Trophoblast cell (in vitro differentiated cells and primary cell): ENCODE results near the gene ASB13.

ENCODE experiments used
- DNase-seq, 2 donors: peaks; one replicate each; pipeline ENCODE4 v3.0.0-alpha.2; 2016
- H2AFZ ChIP-seq: 2 replicates; pipeline ENCODE4 v1.6.1; 2013; ENCODE audit warnings: low read length, moderate library complexity, mild to moderate bottlenecking; ENCODE audit not compliant: insufficient read depth, poor library complexity
- H2AK5ac ChIP-seq: 2 replicates; pipeline ENCODE4 v1.6.1; 2013; ENCODE audit warnings: mild to moderate bottlenecking, low read length
- H2BK120ac ChIP-seq: 2 replicates; pipeline ENCODE4 v1.6.1; 2013; ENCODE audit warnings: low read length, mild to moderate bottlenecking, moderate library complexity; ENCODE audit not compliant: insufficient read depth, poor library complexity
- H2BK12ac ChIP-seq: 2 replicates; pipeline ENCODE4 v1.6.1; 2013; ENCODE audit warnings: mild to moderate bottlenecking, low read length, moderate library complexity
- H2BK5ac ChIP-seq: 2 replicates; pipeline ENCODE4 v1.6.1; 2013; ENCODE audit warnings: low read length, low read depth, moderate library complexity, mild to moderate bottlenecking; ENCODE audit not compliant: poor library complexity
- H3K14ac ChIP-seq: 2 replicates; pipeline ENCODE4 v1.6.1; 2013; ENCODE audit warnings: mild to moderate bottlenecking, low read length
- H3K18ac ChIP-seq: 2 replicates; pipeline ENCODE4 v1.6.1; 2013; ENCODE audit warnings: mild to moderate bottlenecking, low read length
- H3K23ac ChIP-seq: 2 replicates; pipeline ENCODE4 v1.6.1; 2013; ENCODE audit warnings: low read length
- H3K27ac ChIP-seq: 2 replicates; pipeline ENCODE4 v1.5.1; 2013; ENCODE audit warnings: low read depth, mild to moderate bottlenecking, inconsistent platforms, low read length, moderate library complexity
- H3K27me3 ChIP-seq: 2 replicates; pipeline ENCODE4 v1.6.1; 2013; ENCODE audit warnings: inconsistent platforms, mild to moderate bottlenecking, low read length, moderate library complexity; ENCODE audit not compliant: insufficient read depth
- H3K36me3 ChIP-seq, 2 experiments: 1 replicate in 1 of 2; 2 replicates in 1 of 2; pipeline ENCODE4 v1.6.1; 2013; ENCODE audit warnings: low read length in 2 of 2, mild to moderate bottlenecking in 2 of 2, moderate library complexity in 1 of 2; ENCODE audit not compliant: insufficient read depth in 2 of 2, control insufficient read depth in 1 of 2
- H3K4ac ChIP-seq: 2 replicates; pipeline ENCODE4 v1.6.1; 2013; ENCODE audit warnings: low read depth, mild to moderate bottlenecking, low read length, moderate library complexity
- H3K4me1 ChIP-seq, 2 experiments: 1 replicate in 1 of 2; 2 replicates in 1 of 2; pipeline ENCODE4 v1.6.1; 2013; ENCODE audit warnings: low read length in 2 of 2, mild to moderate bottlenecking in 2 of 2, moderate library complexity in 1 of 2; ENCODE audit not compliant: insufficient read depth in 2 of 2, control insufficient read depth in 1 of 2
- H3K4me2 ChIP-seq: 2 replicates; pipeline ENCODE4 v1.6.1; 2013; ENCODE audit warnings: inconsistent platforms, mild to moderate bottlenecking, low read length, moderate library complexity
- H3K4me3 ChIP-seq: 2 replicates; pipeline ENCODE4 v1.5.1; 2013; ENCODE audit warnings: mild to moderate bottlenecking, low read depth, low read length, inconsistent platforms
- H3K79me1 ChIP-seq: one replicate; pipeline ENCODE4 v1.6.1; 2013; ENCODE audit warnings: low read length
- H3K79me2 ChIP-seq: 2 replicates; pipeline ENCODE4 v1.6.1; 2013; ENCODE audit warnings: low read length, mild to moderate bottlenecking; ENCODE audit not compliant: control insufficient read depth, insufficient read depth, poor library complexity
- H3K9ac ChIP-seq: 2 replicates; pipeline ENCODE4 v1.6.1; 2013; ENCODE audit warnings: mild to moderate bottlenecking, low read length
- H3K9me3 ChIP-seq: 2 replicates; pipeline ENCODE4 v1.6.1; 2013; ENCODE audit warnings: low read depth, mild to moderate bottlenecking, control low read depth, inconsistent platforms, low read length; ENCODE audit not compliant: insufficient read depth
- H4K12ac ChIP-seq: 2 replicates; pipeline ENCODE4 v1.6.1; 2013; ENCODE audit warnings: low read depth, mild to moderate bottlenecking, low read length, moderate library complexity
- H4K8ac ChIP-seq: 2 replicates; pipeline ENCODE4 v1.6.1; 2013; ENCODE audit warnings: low read depth, mild to moderate bottlenecking, low read length, moderate library complexity
- H4K91ac ChIP-seq: one replicate; pipeline ENCODE4 v1.6.1; 2013; ENCODE audit warnings: low read depth, mild to moderate bottlenecking, low read length, moderate library complexity
- WGBS: extraction: QIAGEN DNeasy Blood & Tissue Kit; methylation state at CpG from one replicate; pipeline ENCODE4 v1.1.7; 2013; ENCODE audit warnings: missing lambda C conversion rate; ENCODE audit not compliant: insufficient read length, insufficient coverage; ENCODE audit errors: extremely low coverage; 5-methylcytosine and 5-hydroxymethylcytosine counted together

Gene ASB13

GRCh38 chr10:5658871-5659618 is 7.3 kb downstream of the ASB13 start:
- Histone ChIP-seq H3K27me3 (no peaks in the 10 kb centered on the region), H3K36me3 (no peaks in the 10 kb centered on the region), H3K23ac (no peak overlapping the region), H2BK5ac (no peak overlapping the region), H2AFZ (no peak overlapping the region), H2AK5ac (no peak overlapping the region), H3K4me1 (peaks cover 14 to 17% of the 10 kb centered on the region in 2 experiments), H3K27ac (no peak overlapping the region), H3K4me2 (no peak overlapping the region), H4K8ac (no peak overlapping the region), H3K9ac (no peak overlapping the region), H2BK120ac (no peak overlapping the region), H2BK12ac (no peak overlapping the region), H3K4ac (no peak overlapping the region), H3K79me2 (no peaks in the 10 kb centered on the region), H3K4me3 (no peak overlapping the region), H3K14ac (no peak overlapping the region), H4K91ac (no peak overlapping the region), H3K9me3 (no peaks in the 10 kb centered on the region), H3K18ac (no peak overlapping the region), H4K12ac (no peak overlapping the region), H3K79me1 (no peaks in the 10 kb centered on the region)
- DNase-seq: no peak
- WGBS: no CpG with 5 or more reads among the region's 20 CpGs

- Histone ChIP-seq H4K8ac (no peak overlapping the region), H3K4ac (no peak overlapping the region), H3K18ac (no peak overlapping the region), H3K14ac (no peak overlapping the region), H3K4me3 (no peak overlapping the region), H2AFZ (no peak overlapping the region), H3K79me1 (no peaks in the 10 kb centered on the region), H4K91ac (no peak overlapping the region), H3K23ac (no peak overlapping the region), H3K9ac (no peak overlapping the region), H2BK12ac (no peak overlapping the region), H4K12ac (no peak overlapping the region), H3K36me3 (no peaks in the 10 kb centered on the region), H3K4me2 (no peak overlapping the region), H3K4me1 (peaks cover 14 to 17% of the 10 kb centered on the region in 2 experiments), H3K9me3 (peaks cover 2% of the 10 kb centered on the region), H3K27ac (no peak overlapping the region), H3K79me2 (no peaks in the 10 kb centered on the region), H2AK5ac (no peak overlapping the region), H3K27me3 (no peaks in the 10 kb centered on the region), H2BK120ac (no peak overlapping the region), H2BK5ac (no peak overlapping the region)
- no CpG with 5 or more reads among the region's 8 CpGs for WGBS
- DNase-seq: no peak
Measured at GRCh38 chr10:5656737-5657579, 9.4 kb downstream of the ASB13 start.

- Histone ChIP-seq H4K91ac (no peak overlapping the region), H3K79me2 (no peaks in the 10 kb centered on the region), H3K9ac (no peak overlapping the region), H3K36me3 (no peaks in the 10 kb centered on the region), H2BK12ac (no peak overlapping the region), H2BK120ac (no peak overlapping the region), H2AK5ac (no peak overlapping the region), H3K9me3 (peaks cover 2% of the 10 kb centered on the region), H3K23ac (no peak overlapping the region), H3K18ac (no peak overlapping the region), H2AFZ (no peak overlapping the region), H3K4me1 (peaks cover 11 to 14% of the 10 kb centered on the region in 2 experiments), H3K4me2 (no peak overlapping the region), H2BK5ac (no peak overlapping the region), H3K4me3 (no peak overlapping the region), H3K79me1 (no peaks in the 10 kb centered on the region), H3K14ac (no peak overlapping the region), H3K4ac (no peak overlapping the region), H4K12ac (no peak overlapping the region), H4K8ac (no peak overlapping the region), H3K27ac (no peak overlapping the region), H3K27me3 (no peaks in the 10 kb centered on the region)
- no CpG with 5 or more reads among the region's 3 CpGs for WGBS
- no peak for DNase-seq
Measured at GRCh38 chr10:5655121-5655520, 11.3 kb downstream of the ASB13 start.

DNA sequence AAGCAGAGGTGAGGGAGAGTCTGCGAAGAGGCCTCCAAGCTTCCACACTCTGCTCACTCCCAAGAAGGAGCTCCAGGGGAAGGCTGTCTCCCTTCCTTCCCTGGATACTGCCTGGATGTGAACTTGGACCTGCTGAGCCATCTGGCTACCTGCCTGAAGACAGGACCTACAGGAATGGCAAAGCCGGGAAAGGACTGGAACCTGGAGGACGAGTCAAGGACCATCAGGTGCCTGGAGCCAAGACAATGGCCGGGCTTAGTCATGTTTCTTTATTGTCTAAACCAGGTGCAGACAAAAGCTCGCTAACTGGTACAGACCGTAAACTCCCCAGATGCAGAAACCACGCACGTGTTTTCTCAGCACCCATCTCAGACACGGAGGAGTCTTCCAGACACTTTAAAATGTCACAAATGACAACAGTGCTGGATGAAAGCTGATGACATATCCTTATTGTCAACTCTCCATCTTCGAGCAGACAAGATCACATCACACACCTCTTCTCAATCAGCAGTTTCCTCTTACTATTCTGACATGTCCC is 12.1 kb downstream of the ASB13 start:
- Histone ChIP-seq H3K14ac (no peak overlapping the region), H3K27ac (no peak overlapping the region), H3K79me1 (no peaks in the 10 kb centered on the region), H3K4me3 (no peak overlapping the region), H4K91ac (no peak overlapping the region), H3K4ac (no peak overlapping the region), H3K23ac (no peak overlapping the region), H2AFZ (no peak overlapping the region), H3K9me3 (peaks cover 2% of the 10 kb centered on the region), H3K4me1 (peaks cover 3 to 7% of the 10 kb centered on the region in 2 experiments), H3K79me2 (no peaks in the 10 kb centered on the region), H4K8ac (no peak overlapping the region), H3K18ac (no peak overlapping the region), H3K4me2 (no peak overlapping the region), H3K27me3 (no peaks in the 10 kb centered on the region), H3K36me3 (no peaks in the 10 kb centered on the region), H4K12ac (no peak overlapping the region), H2BK5ac (no peak overlapping the region), H2BK120ac (no peak overlapping the region), H2AK5ac (no peak overlapping the region), H3K9ac (no peak overlapping the region), H2BK12ac (no peak overlapping the region)
- no CpG with 5 or more reads among the region's 10 CpGs for WGBS
- DNase-seq: no peak
